MM.1S (cell line): Measurements from ENCODE around the gene PRR36.

Experiments used
- DNase-seq: peaks from one replicate; pipeline ENCODE4 v3.0.0-alpha.2; 2015
- H2AFZ ChIP-seq: fragments of 300-600 bp; sonication (generic); 2 replicates; pipeline ENCODE4 v1.6.0; 2016; ENCODE audit warnings: antibody characterized with exemption, low read length
- H3F3A ChIP-seq: fragments of 300-600 bp; sonication (generic); 2 replicates; pipeline ENCODE4 v1.6.1; 2016; ENCODE audit warnings: mild to moderate bottlenecking, antibody characterized with exemption, low read length, moderate library complexity, mixed read lengths; ENCODE audit not compliant: insufficient read depth
- H3K27ac ChIP-seq: fragments of 300-600 bp; sonication (generic); 2 replicates; pipeline ENCODE4 v1.5.1; 2016; ENCODE audit warnings: mild to moderate bottlenecking, low read length
- H3K27me3 ChIP-seq: fragments of 300-600 bp; sonication (generic); replicated peaks from 2 replicates; pipeline ENCODE4 v1.6.0; 2016; ENCODE audit warnings: low read length; ENCODE audit not compliant: insufficient read depth
- H3K36me3 ChIP-seq: fragments of 300-600 bp; sonication (generic); replicated peaks from 2 replicates; pipeline ENCODE4 v1.6.1; 2016; ENCODE audit warnings: mild to moderate bottlenecking, low read length, mixed read lengths; ENCODE audit not compliant: insufficient read depth
- H3K4me1 ChIP-seq: fragments of 300-600 bp; sonication (generic); 2 replicates; pipeline ENCODE4 v1.6.1; 2016; ENCODE audit warnings: low read length, mixed read lengths
- H3K4me2 ChIP-seq: fragments of 300-600 bp; sonication (generic); 2 replicates; pipeline ENCODE4 v1.6.0; 2016; ENCODE audit warnings: low read depth, low read length
- H3K4me3 ChIP-seq: fragments of 300-600 bp; sonication (generic); 2 replicates; pipeline ENCODE4 v1.5.1; 2016; ENCODE audit warnings: low read length, mixed read lengths
- H3K79me2 ChIP-seq: fragments of 300-600 bp; sonication (generic); 2 replicates; pipeline ENCODE4 v1.6.1; 2016; ENCODE audit warnings: mixed run types, low read length, mixed read lengths
- H3K9ac ChIP-seq: fragments of 300-600 bp; sonication (generic); 2 replicates; pipeline ENCODE4 v1.6.1; 2016; ENCODE audit warnings: low read length, mixed read lengths
- H3K9me2 ChIP-seq: fragments of 300-600 bp; sonication (generic); replicated peaks from 2 replicates; pipeline ENCODE4 v1.6.1; 2016; ENCODE audit warnings: mild to moderate bottlenecking, low read length, mixed read lengths; ENCODE audit not compliant: insufficient read depth
- H3K9me3 ChIP-seq: fragments of 300-600 bp; sonication (generic); replicated peaks from 2 replicates; pipeline ENCODE4 v1.6.1; 2016; ENCODE audit warnings: mild to moderate bottlenecking, low read length, mixed read lengths; ENCODE audit not compliant: insufficient read depth
- H4K20me1 ChIP-seq: fragments of 300-600 bp; sonication (generic); 2 replicates; pipeline ENCODE4 v1.6.1; 2016; ENCODE audit warnings: mild to moderate bottlenecking, low read length, moderate library complexity, mixed read lengths; ENCODE audit not compliant: insufficient read depth
- EZH2 ChIP-seq: fragments of 300-600 bp; sonication (generic); optimal IDR thresholded peaks from 2 replicates; pipeline ENCODE3; 2017; ENCODE audit warnings: low read depth, mild to moderate bottlenecking, antibody characterized with exemption, low read length, mixed read lengths
- EZH2phosphoT487 ChIP-seq: fragments of 300-600 bp; sonication (generic); IDR thresholded peaks from 2 replicates; pipeline ENCODE4 v1.6.1; 2018; ENCODE audit warnings: antibody characterized with exemption, low read length
- TF ChIP-seq, protein P1 (sequence below): fragments of 300-600 bp; sonication (generic); IDR thresholded peaks from 2 replicates; pipeline ENCODE4 v1.5.1; 2016; ENCODE audit warnings: antibody characterized with exemption, low read length, mixed read lengths

PRR36 gene

GRCh38 chr19:7832009-7832408 lies 42.2 kb downstream of the PRR36 start:
- TF ChIP-seq EZH2 (no peak), EZH2phosphoT487 (no peak)
- TF ChIP-seq, protein P1, sequence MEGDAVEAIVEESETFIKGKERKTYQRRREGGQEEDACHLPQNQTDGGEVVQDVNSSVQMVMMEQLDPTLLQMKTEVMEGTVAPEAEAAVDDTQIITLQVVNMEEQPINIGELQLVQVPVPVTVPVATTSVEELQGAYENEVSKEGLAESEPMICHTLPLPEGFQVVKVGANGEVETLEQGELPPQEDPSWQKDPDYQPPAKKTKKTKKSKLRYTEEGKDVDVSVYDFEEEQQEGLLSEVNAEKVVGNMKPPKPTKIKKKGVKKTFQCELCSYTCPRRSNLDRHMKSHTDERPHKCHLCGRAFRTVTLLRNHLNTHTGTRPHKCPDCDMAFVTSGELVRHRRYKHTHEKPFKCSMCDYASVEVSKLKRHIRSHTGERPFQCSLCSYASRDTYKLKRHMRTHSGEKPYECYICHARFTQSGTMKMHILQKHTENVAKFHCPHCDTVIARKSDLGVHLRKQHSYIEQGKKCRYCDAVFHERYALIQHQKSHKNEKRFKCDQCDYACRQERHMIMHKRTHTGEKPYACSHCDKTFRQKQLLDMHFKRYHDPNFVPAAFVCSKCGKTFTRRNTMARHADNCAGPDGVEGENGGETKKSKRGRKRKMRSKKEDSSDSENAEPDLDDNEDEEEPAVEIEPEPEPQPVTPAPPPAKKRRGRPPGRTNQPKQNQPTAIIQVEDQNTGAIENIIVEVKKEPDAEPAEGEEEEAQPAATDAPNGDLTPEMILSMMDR: no peak
- Histone ChIP-seq H4K20me1 (no peaks in the 10 kb centered on the region), H3K4me1 (no peaks in the 10 kb centered on the region), H3K9me2 (no peaks in the 10 kb centered on the region), H3K27ac (no peak overlapping the region), H3K9ac (no peak overlapping the region), H2AFZ (no peak overlapping the region), H3K9me3 (no peaks in the 10 kb centered on the region), H3K79me2 (no peaks in the 10 kb centered on the region), H3K36me3 (no peaks in the 10 kb centered on the region), H3F3A (no peaks in the 10 kb centered on the region), H3K4me3 (no peak overlapping the region), H3K27me3 (peaks cover 18% of the 10 kb centered on the region), H3K4me2 (no peak overlapping the region)
- no peak for DNase-seq

- H3K9me3 ChIP-seq: no peaks in the 10 kb centered on the region
- TF ChIP-seq EZH2 (no peak), EZH2phosphoT487 (no peak)
- TF ChIP-seq, protein P1: no peak
- no peak overlapping the region for H3K4me3 ChIP-seq
- no peak overlapping the region for H3K9ac ChIP-seq
- H3K79me2 ChIP-seq: no peaks in the 10 kb centered on the region
- H3K4me1 ChIP-seq: no peaks in the 10 kb centered on the region
- H4K20me1 ChIP-seq: no peaks in the 10 kb centered on the region
- H3K36me3 ChIP-seq: no peaks in the 10 kb centered on the region
- no peak overlapping the region for H2AFZ ChIP-seq
- H3K4me2 ChIP-seq: no peak overlapping the region
- no peak overlapping the region for H3K27ac ChIP-seq
- no peaks in the 10 kb centered on the region for H3K9me2 ChIP-seq
- H3F3A ChIP-seq: no peaks in the 10 kb centered on the region
- no peak for DNase-seq
- H3K27me3 ChIP-seq: peaks cover 24% of the 10 kb centered on the region
Measured at GRCh38 chr19:7831452-7831851, 42.7 kb downstream of the PRR36 start.

DNA sequence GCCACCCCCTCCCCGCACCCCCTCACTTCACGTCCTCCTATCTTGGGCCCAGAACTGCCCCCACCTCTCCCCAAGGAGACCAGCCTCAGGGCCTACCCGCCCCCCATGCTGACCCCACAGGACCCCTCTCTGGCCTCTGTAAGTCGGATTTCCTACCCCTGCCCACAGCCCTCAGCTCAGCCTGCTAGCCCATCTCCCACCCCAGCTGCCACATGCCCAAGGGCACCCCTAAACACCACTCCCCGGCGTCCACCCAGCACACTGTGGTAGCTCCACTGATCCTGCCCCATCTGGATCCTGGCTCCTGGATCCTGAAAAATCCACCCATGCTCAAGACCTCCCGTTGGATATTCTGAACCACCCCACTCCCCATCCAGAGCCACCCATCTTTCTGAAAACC lies 43.4 kb downstream of the PRR36 start:
- H3K9me2 ChIP-seq: no peaks in the 10 kb centered on the region
- peak overlapping the region; percentile 68; the same call in 1 of the 2 replicates for H3K9ac ChIP-seq
- peaks cover 30% of the 10 kb centered on the region for H3K27me3 ChIP-seq
- no peaks in the 10 kb centered on the region for H3K79me2 ChIP-seq
- no peak for TF ChIP-seq EZH2
- TF ChIP-seq, protein P1: no peak
- no peak for TF ChIP-seq EZH2phosphoT487
- H3F3A ChIP-seq: no peaks in the 10 kb centered on the region
- H3K9me3 ChIP-seq: no peaks in the 10 kb centered on the region
- no peak overlapping the region for H3K27ac ChIP-seq
- no peaks in the 10 kb centered on the region for H3K36me3 ChIP-seq
- no peak overlapping the region for H2AFZ ChIP-seq
- H3K4me1 ChIP-seq: no peaks in the 10 kb centered on the region
- no peak for DNase-seq
- H3K4me2 ChIP-seq: peak overlapping the region; percentile 43
- peak overlapping the region; percentile 77; the same call in 1 of the 2 replicates for H3K4me3 ChIP-seq
- H4K20me1 ChIP-seq: no peaks in the 10 kb centered on the region
